K562 (cell line): ENCODE results near the gene SERTAD1. TPM values are rescaled to one million over a fixed set of nuclear protein-coding genes. Genes with fewer than 3 reads are reported as not detected.

Experiments
- BRD9 ChIP-seq: fragments of 450-650 bp; IDR thresholded peaks from 2 replicates; pipeline ENCODE4 v1.6.1; 2018; ENCODE audit warnings: low read depth; ENCODE audit not compliant: partially characterized antibody
- CBX3 ChIP-seq, 2 experiments: IDR thresholded peaks; 1 replicate in 1 of 2; 2 replicates in 1 of 2; pipeline ENCODE4 v1.6.1; 2012; ENCODE audit warnings: inconsistent platforms in 2 of 2, low read length in 2 of 2, borderline replicate concordance in 1 of 2, control low read depth in 1 of 2
- CCNT2 ChIP-seq: IDR thresholded peaks from 2 replicates; pipeline ENCODE4 v1.6.1; 2011; ENCODE audit warnings: borderline replicate concordance, low read depth, mild to moderate bottlenecking, moderate library complexity, mixed read lengths, low read length; ENCODE audit not compliant: insufficient read length; ENCODE audit errors: extremely low read depth
- ELF4 ChIP-seq: fragments of 450-650 bp; formaldehyde crosslinking; IDR thresholded peaks from 2 replicates; pipeline ENCODE4 v1.4.0; 2022; ENCODE audit warnings: missing genetic modification characterization
- ETV1 ChIP-seq: fragments of 450-650 bp; conservative IDR thresholded peaks from 2 replicates; pipeline ENCODE4 v1.6.1; 2016; ENCODE audit warnings: missing genetic modification characterization, control low read depth, low read depth, missing compliant biosample characterization
- POLR2G ChIP-seq: fragments of 200-400 bp; formaldehyde crosslinking; IDR thresholded peaks from 2 replicates; pipeline ENCODE4 v1.6.1; 2017; ENCODE audit warnings: low read depth, mild to moderate bottlenecking, antibody characterized with exemption, low read length, moderate library complexity
- SIX5 ChIP-seq, 2 experiments: IDR thresholded peaks; 2 replicates each; pipeline ENCODE4 v1.6.1; 2011; ENCODE audit warnings: low read length in 2 of 2, borderline replicate concordance in 1 of 2, low read depth in 1 of 2, mild to moderate bottlenecking in 1 of 2, moderate library complexity in 1 of 2; ENCODE audit not compliant: insufficient read depth in 1 of 2
- SMAD4 ChIP-seq: fragments of 250-450 bp; sonication (Bioruptor Pico); conservative IDR thresholded peaks from 2 replicates; pipeline ENCODE4 v1.8.0; 2021; ENCODE audit warnings: inconsistent platforms, mild to moderate bottlenecking, moderate library complexity
- SREBF2 ChIP-seq: sonication (generic); formaldehyde crosslinking; IDR thresholded peaks from 2 replicates; pipeline ENCODE4 v1.4.0; 2020; ENCODE audit warnings: mild to moderate bottlenecking, missing genetic modification reagents
- TBL1XR1 ChIP-seq, 2 experiments: IDR thresholded peaks; 2 replicates each; pipeline ENCODE4 v1.6.1; 2012; ENCODE audit warnings: improper control_type of control experiment in 2 of 2, low read length in 2 of 2, mild to moderate bottlenecking in 1 of 2
- ZKSCAN1 ChIP-seq: fragments of 150-350 bp; IDR thresholded peaks from 2 replicates; pipeline ENCODE4 v1.6.1; 2016; ENCODE audit warnings: low read depth, low read length
- polyA plus RNA-seq, 8 experiments: library from polyadenylated mRNA; depleted of rRNA in 4 of 8; stranded (reverse) in 5 of 8; unstranded in 3 of 8; fragments of >200 nt; fragmentation: Nextera tagmentation in 2 of 8; fragmentation: Illumina TruSeq in 1 of 8; extraction: Ambion mirVana in 2 of 8; extraction: Trizol in 1 of 8; gene quantifications; 2 replicates each; pipeline versions ENCODE4 v1.2.1 to v1.2.3, GENCODE V29; 2011 to 2014; ENCODE audit warnings: inconsistent platforms in 1 of 8, missing spikeins in 1 of 8
- total RNA-seq, 7 experiments: library from RNA; depleted of rRNA in 6 of 7; stranded (reverse); fragments of >200 nt in 6 of 7; fragmentation: Illumina TruSeq in 2 of 7; extraction: Trizol in 2 of 7; gene quantifications; 2 replicates each; pipeline versions ENCODE4 v1.2.1 to v1.2.3, GENCODE V29; 2011 to 2021; ENCODE audit warnings: low replicate concordance in 1 of 7
- TF ChIP-seq, protein P1 (sequence below): fragments of 450-650 bp; formaldehyde crosslinking; IDR thresholded peaks from 2 replicates; pipeline ENCODE4 v1.4.0; 2022; ENCODE audit warnings: missing genetic modification characterization
- TF ChIP-seq, protein P2 (sequence below): fragments of 250-450 bp; sonication (Bioruptor Pico); IDR thresholded peaks from 2 replicates; pipeline ENCODE4 v1.4.0; 2020; ENCODE audit warnings: borderline replicate concordance
- TF ChIP-seq, protein P3 (sequence below), 2 experiments: fragments of 450-650 bp; IDR thresholded peaks; 2 replicates each; pipeline ENCODE4 v1.6.1; 2016

SERTAD1 gene
- total and polyA plus RNA-seq, 9 of the 15 experiments (the other 6 are each of a cell fraction or from before 2014, with no cell fraction given), result 0.15 to 8.7 (median 4.9) TPM

DNA sequence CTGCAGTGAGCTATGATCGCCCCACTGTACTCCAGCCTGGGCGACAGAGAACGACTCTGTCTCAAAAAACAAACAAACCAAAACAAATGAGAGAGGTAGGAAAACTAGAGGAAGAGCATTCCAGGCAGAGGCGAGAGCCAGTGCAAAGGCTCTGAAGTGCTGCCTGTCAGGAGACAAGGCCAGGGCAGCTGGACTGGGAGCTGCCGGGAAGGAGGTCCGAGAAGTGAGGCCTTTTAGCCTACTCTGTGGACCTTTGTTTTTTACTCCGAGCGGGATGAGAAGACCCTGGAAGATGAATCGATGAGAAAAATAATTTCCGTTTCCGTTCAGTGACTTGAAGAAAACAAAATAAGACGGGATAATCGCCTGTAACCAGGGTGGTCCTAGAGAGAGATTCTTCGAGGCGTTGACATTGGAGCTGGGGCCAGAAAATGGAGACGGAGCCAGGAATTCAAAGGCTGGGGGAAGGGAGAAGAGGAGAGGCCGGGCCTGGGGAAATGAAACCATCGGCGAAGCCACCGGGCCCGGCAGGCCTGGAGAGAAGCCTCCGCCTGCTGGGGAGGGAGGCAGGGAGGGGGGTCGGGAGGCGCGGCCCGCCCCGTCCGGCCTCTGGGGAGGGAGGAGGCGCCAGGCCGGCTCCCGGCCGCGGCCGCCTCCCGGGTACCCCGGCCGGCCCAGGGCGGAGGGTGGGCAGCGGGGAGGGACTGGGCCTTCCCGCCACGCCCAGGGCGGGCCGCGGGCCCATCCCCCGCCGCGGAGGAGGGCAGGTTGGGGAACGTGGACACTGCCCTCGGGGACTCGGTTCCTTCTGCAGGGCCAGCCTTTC lies 7.8 kb upstream of the SERTAD1 start (continued):
- peak; percentile 82 for TF ChIP-seq SMAD4 (CRISPR knock-in tag)
- 0 out of 2 replicates have a peak, but pooled peaks have one; percentile 45 for TF ChIP-seq ETV1 (tag)
- TF ChIP-seq ELF4 (CRISPR knock-in tag), result 0 out of 2 replicates have a peak, but pooled peaks have one; percentile 24
- TF ChIP-seq ZKSCAN1, result peak; percentile 42; the same call in 1 of the 2 replicates
- 0 out of 4 replicates have a peak, but pooled peaks of 1 of the 2 experiments have one; percentile 45 for TF ChIP-seq TBL1XR1 (IDR thresholded peaks at IDR 0.05; ENCODE audit: low read length in 2 of 2)
- TF ChIP-seq CCNT2, result peak; percentile 97
- TF ChIP-seq, protein P1, sequence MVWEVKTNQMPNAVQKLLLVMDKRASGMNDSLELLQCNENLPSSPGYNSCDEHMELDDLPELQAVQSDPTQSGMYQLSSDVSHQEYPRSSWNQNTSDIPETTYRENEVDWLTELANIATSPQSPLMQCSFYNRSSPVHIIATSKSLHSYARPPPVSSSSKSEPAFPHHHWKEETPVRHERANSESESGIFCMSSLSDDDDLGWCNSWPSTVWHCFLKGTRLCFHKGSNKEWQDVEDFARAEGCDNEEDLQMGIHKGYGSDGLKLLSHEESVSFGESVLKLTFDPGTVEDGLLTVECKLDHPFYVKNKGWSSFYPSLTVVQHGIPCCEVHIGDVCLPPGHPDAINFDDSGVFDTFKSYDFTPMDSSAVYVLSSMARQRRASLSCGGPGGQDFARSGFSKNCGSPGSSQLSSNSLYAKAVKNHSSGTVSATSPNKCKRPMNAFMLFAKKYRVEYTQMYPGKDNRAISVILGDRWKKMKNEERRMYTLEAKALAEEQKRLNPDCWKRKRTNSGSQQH (CRISPR knock-in tag), result no peak
- no peak for TF ChIP-seq SIX5 (IDR thresholded peaks at IDR 0.05; ENCODE audit: borderline replicate concordance in 1 of 2, insufficient read depth in 1 of 2, low read depth in 1 of 2, low read length in 2 of 2)
- TF ChIP-seq, protein P2, sequence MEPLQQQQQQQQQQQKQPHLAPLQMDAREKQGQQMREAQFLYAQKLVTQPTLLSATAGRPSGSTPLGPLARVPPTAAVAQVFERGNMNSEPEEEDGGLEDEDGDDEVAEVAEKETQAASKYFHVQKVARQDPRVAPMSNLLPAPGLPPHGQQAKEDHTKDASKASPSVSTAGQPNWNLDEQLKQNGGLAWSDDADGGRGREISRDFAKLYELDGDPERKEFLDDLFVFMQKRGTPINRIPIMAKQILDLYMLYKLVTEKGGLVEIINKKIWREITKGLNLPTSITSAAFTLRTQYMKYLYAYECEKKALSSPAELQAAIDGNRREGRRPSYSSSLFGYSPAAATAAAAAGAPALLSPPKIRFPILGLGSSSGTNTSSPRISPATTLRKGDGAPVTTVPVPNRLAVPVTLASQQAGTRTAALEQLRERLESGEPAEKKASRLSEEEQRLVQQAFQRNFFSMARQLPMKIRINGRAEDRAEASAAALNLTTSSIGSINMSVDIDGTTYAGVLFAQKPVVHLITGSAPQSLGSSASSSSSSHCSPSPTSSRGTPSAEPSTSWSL (CRISPR knock-in tag), result no peak
- no peak for TF ChIP-seq CBX3 (IDR thresholded peaks at IDR 0.05; ENCODE audit: borderline replicate concordance in 1 of 2, low read length in 2 of 2)
- TF ChIP-seq BRD9, result peak; percentile 78
- peak; percentile 77 for TF ChIP-seq POLR2G
- TF ChIP-seq, protein P3, sequence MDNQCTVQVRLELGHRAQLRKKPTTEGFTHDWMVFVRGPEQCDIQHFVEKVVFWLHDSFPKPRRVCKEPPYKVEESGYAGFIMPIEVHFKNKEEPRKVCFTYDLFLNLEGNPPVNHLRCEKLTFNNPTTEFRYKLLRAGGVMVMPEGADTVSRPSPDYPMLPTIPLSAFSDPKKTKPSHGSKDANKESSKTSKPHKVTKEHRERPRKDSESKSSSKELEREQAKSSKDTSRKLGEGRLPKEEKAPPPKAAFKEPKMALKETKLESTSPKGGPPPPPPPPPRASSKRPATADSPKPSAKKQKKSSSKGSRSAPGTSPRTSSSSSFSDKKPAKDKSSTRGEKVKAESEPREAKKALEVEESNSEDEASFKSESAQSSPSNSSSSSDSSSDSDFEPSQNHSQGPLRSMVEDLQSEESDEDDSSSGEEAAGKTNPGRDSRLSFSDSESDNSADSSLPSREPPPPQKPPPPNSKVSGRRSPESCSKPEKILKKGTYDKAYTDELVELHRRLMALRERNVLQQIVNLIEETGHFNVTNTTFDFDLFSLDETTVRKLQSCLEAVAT (IDR thresholded peaks at IDR 0.05), result peak; percentile 51 to 63; a peak in 1 of 4 replicates
- no peak for TF ChIP-seq SREBF2
